K562 (cell line): Measurements from ENCODE around the gene RNF135. TPM values are rescaled to one million over a fixed set of nuclear protein-coding genes. Genes with fewer than 3 reads are reported as not detected.

Source experiments
- ATAC-seq: fragments of 200-7000 bp; cut with Tn5 transposase; 3 replicates; pipeline ENCODE4 v1.9.1; 2020; ENCODE audit warnings: moderate library complexity
- BruUV-seq: library from RNA; stranded (reverse); fragments of 400-500 nt; replicated peaks from 2 replicates; lab custom pipeline; 2021; lab: Mats Ljungman, UMichigan
- CTCF ChIA-PET: fragments of 300-600 bp; formaldehyde crosslinking; extraction: SDS; loops from one replicate; lab custom pipeline; 2021; ENCODE audit warnings: low intra/inter-chr PET ratio; lab: Yijun Ruan, JAX
- POLR2A ChIA-PET: fragments of 300-600, 350-650 bp; sonication (Branson Sonifier 250); formaldehyde crosslinking; extraction: SDS; loops from one replicate; lab custom pipeline; 2021; ENCODE audit warnings: antibody characterized with exemption, inconsistent platforms; lab: Yijun Ruan, JAX
- DNase-seq, 4 experiments: peaks; one replicate each; pipeline versions ENCODE4 v3.0.0 to v3.0.0-alpha.2; 2011 to 2018; ENCODE audit warnings: low spot score in 3 of 4, mixed read lengths in 3 of 4; ENCODE audit errors: extremely low read depth in 1 of 4
- FAIRE-seq: peaks from 2 replicates; lab custom pipeline; 2011; peaks lifted over from hg19 to GRCh38; lab: Jason Lieb, UNC
- H2AFZ ChIP-seq: 2 replicates; pipeline ENCODE4 v1.6.0; 2011; ENCODE audit warnings: low read depth, low read length, control low read depth, inconsistent platforms
- H3K27ac ChIP-seq: fragments of 200-600 bp; 3 replicates; pipeline ENCODE4 v1.8.0; 2011; ENCODE audit warnings: low read depth, mild to moderate bottlenecking, control low read depth, inconsistent platforms, low read length, moderate library complexity, mixed read lengths; ENCODE audit errors: extremely low read depth
- H3K27me3 ChIP-seq, 2 experiments: fragments of 300-600 bp in 1 of 2; 2 replicates in 1 of 2; 3 replicates in 1 of 2; pipeline versions ENCODE4 v1.6.0 to v1.8.0; 2011; ENCODE audit warnings: inconsistent platforms in 2 of 2, low read length in 2 of 2, mild to moderate bottlenecking in 1 of 2, mixed read lengths in 1 of 2, moderate library complexity in 1 of 2; ENCODE audit not compliant: control insufficient read depth in 2 of 2, insufficient read depth in 2 of 2
- H3K36me3 ChIP-seq: fragments of 300-600 bp; 3 replicates; pipeline ENCODE4 v1.8.0; 2011; ENCODE audit warnings: mild to moderate bottlenecking, low read length, inconsistent platforms; ENCODE audit not compliant: control insufficient read depth, insufficient read depth
- H3K4me1 ChIP-seq, 2 experiments: fragments of 200-600 bp in 1 of 2; replicated peaks in 1 of 2; 2 replicates in 1 of 2; 3 replicates in 1 of 2; pipeline versions ENCODE4 v1.5.1 to v1.8.0; 2011; ENCODE audit warnings: inconsistent platforms in 2 of 2, low read length in 2 of 2, mild to moderate bottlenecking in 1 of 2, mixed read lengths in 1 of 2, moderate library complexity in 1 of 2; ENCODE audit not compliant: control insufficient read depth in 2 of 2, insufficient read depth in 2 of 2
- H3K4me2 ChIP-seq: 2 replicates; pipeline ENCODE4 v1.6.1; 2011; ENCODE audit warnings: low read length, control low read depth, inconsistent platforms, mixed read lengths; ENCODE audit not compliant: insufficient read depth
- H3K4me3 ChIP-seq: fragments of 200-600 bp; sonication (generic), shearing (Covaris generic); 2 replicates; pipeline ENCODE4 v1.5.1; 2016; ENCODE audit warnings: control low read depth, inconsistent platforms
- H3K79me2 ChIP-seq: fragments of 200-600 bp; 3 replicates; pipeline ENCODE4 v1.8.0; 2011; ENCODE audit warnings: low read length, inconsistent platforms; ENCODE audit not compliant: control insufficient read depth, insufficient read depth
- H3K9ac ChIP-seq, 2 experiments: 2 replicates each; pipeline versions ENCODE4 v1.6.0 to v1.6.1; 2011; ENCODE audit warnings: low read depth in 2 of 2, low read length in 2 of 2, control low read depth in 1 of 2, inconsistent platforms in 1 of 2, mild to moderate bottlenecking in 1 of 2, mixed read lengths in 1 of 2; ENCODE audit not compliant: insufficient read depth in 1 of 2
- H3K9me1 ChIP-seq: one replicate; pipeline ENCODE4 v1.6.0; 2011; ENCODE audit warnings: inconsistent platforms, mild to moderate bottlenecking, low read length, moderate library complexity; ENCODE audit not compliant: control insufficient read depth, insufficient read depth
- H3K9me3 ChIP-seq: replicated peaks from 2 replicates; pipeline ENCODE4 v1.5.1; 2011; ENCODE audit warnings: low read depth, low read length, inconsistent platforms; ENCODE audit not compliant: control insufficient read depth, insufficient read depth
- H4K20me1 ChIP-seq: replicated peaks from 2 replicates; pipeline ENCODE4 v1.6.1; 2011; ENCODE audit warnings: low read length, inconsistent platforms, mixed read lengths; ENCODE audit not compliant: control insufficient read depth, insufficient read depth
- RAD21 ChIP-seq, 2 experiments: fragments of 250-450 bp in 1 of 2; fragments of 450-650 bp in 1 of 2; sonication (Bioruptor Pico) in 1 of 2; formaldehyde crosslinking in 1 of 2; IDR thresholded peaks in 1 of 2; conservative IDR thresholded peaks in 1 of 2; 2 replicates each; pipeline versions ENCODE4 v1.4.0 to v1.8.0; 2020 to 2022; ENCODE audit warnings: mild to moderate bottlenecking in 2 of 2, moderate library complexity in 1 of 2
- ZFPM2 ChIP-seq: fragments of 250-450 bp; sonication (Bioruptor Pico); IDR thresholded peaks from 2 replicates; pipeline ENCODE4 v1.5.1; 2022; ENCODE audit warnings: mild to moderate bottlenecking
- ZNF146 ChIP-seq: IDR thresholded peaks from one replicate; pipeline ENCODE4 v1.6.1; 2018; ENCODE audit warnings: missing compliant biosample characterization; ENCODE audit not compliant: unreplicated experiment
- ZNF316 ChIP-seq: fragments of 450-650 bp; IDR thresholded peaks from 2 replicates; pipeline ENCODE4 v1.6.1; 2016
- ZNF584 ChIP-seq: fragments of 200-800 bp; sonication (Bioruptor generic); IDR thresholded peaks from 2 replicates; pipeline ENCODE4 v1.6.1; 2016; ENCODE audit warnings: low read depth, mild to moderate bottlenecking, missing genetic modification characterization, missing compliant biosample characterization
- WGBS: fragments of 100-300 bp; shearing (Covaris generic); methylation state at CpG from one replicate; pipeline ENCODE4 v1.1.6; 2016; ENCODE audit warnings: low coverage, mixed read lengths; ENCODE audit not compliant: insufficient coverage; ENCODE audit errors: missing lambda C conversion rate; 5-methylcytosine and 5-hydroxymethylcytosine counted together
- in situ Hi-C: fragments of 300-500 bp; cut with MboI; formaldehyde crosslinking; loops from 4 replicates; pipeline ENCODE4 v1.15.0; 2018; ENCODE audit warnings: inconsistent platforms, mixed read lengths
- intact Hi-C: fragments of 100-400 bp; cut with micrococcal nuclease; formaldehyde crosslinking; loops from 2 replicates; pipeline ENCODE4 v1.14.2; 2022
- polyA plus RNA-seq, 8 experiments: library from polyadenylated mRNA; depleted of rRNA in 4 of 8; stranded (reverse) in 5 of 8; unstranded in 3 of 8; fragments of >200 nt; fragmentation: Nextera tagmentation in 2 of 8; fragmentation: Illumina TruSeq in 1 of 8; extraction: Ambion mirVana in 2 of 8; extraction: Trizol in 1 of 8; gene quantifications; 2 replicates each; pipeline versions ENCODE4 v1.2.1 to v1.2.3, GENCODE V29; 2011 to 2014; ENCODE audit warnings: inconsistent platforms in 1 of 8, missing spikeins in 1 of 8
- total RNA-seq, 7 experiments: library from RNA; depleted of rRNA in 6 of 7; stranded (reverse); fragments of >200 nt in 6 of 7; fragmentation: Illumina TruSeq in 2 of 7; extraction: Trizol in 2 of 7; gene quantifications; 2 replicates each; pipeline versions ENCODE4 v1.2.1 to v1.2.3, GENCODE V29; 2011 to 2021; ENCODE audit warnings: low replicate concordance in 1 of 7

Gene RNF135
- total and polyA plus RNA-seq, 9 of the 15 experiments (the other 6 are each of a cell fraction or from before 2014, with no cell fraction given), result 0.08 TPM; not detected in 8

GRCh38 chr17:30981531-30982519, 11.0 kb downstream of the RNF135 start:
- Histone ChIP-seq H3K9ac (no peak overlapping the region), H3K4me2 (no peak overlapping the region), H3K9me1 (no peaks in the 10 kb centered on the region), H3K4me3 (no peak overlapping the region), H3K27ac (no peak overlapping the region), H3K27me3 (peaks cover 7% of the 10 kb centered on the region in 2 experiments; a peak in 4 of 5 replicates), H3K9me3 (no peaks in the 10 kb centered on the region), H3K79me2 (no peaks in the 10 kb centered on the region)
- DNase-seq, result no peak
- ChIA-PET CTCF (no interaction called here), POLR2A (interaction anchor here (0.6 kb wide), 1 partner anchor 205 kb away, joined by 3 read pairs; no protein-coding TSS in a partner anchor)
- in situ Hi-C loops, result no loop called here
- intact Hi-C loops, result no loop called here
- WGBS, result 8% methylated on average over 8 of the region's 8 CpGs
- peak; percentile 54 for ATAC-seq
- no peak for FAIRE-seq
- BruUV-seq, result no TSS peak
- TF ChIP-seq ZNF584 (CRISPR knock-in tag) (no peak), RAD21 (CRISPR knock-in tag; conservative IDR thresholded peaks at IDR 0.05 in 1 of 2, IDR thresholded peaks at IDR 0.05 in 1 of 2) (0 out of 4 replicates have a peak, but pooled peaks of 1 of the 2 experiments have one; percentile 13)
- TF ChIP-seq, all 486 proteins: peak for 1
- no peaks in the 10 kb centered on the region; a peak in 1 of 5 replicates for H3K4me1 ChIP-seq
- H4K20me1 ChIP-seq, result no peaks in the 10 kb centered on the region
- no peak overlapping the region for H2AFZ ChIP-seq
- no peaks in the 10 kb centered on the region for H3K36me3 ChIP-seq

- no peak overlapping the region for H2AFZ ChIP-seq
- no peak overlapping the region for H3K27ac ChIP-seq
- H3K9me1 ChIP-seq, result no peaks in the 10 kb centered on the region
- peaks cover 7% of the 10 kb centered on the region in 2 experiments; a peak in 4 of 5 replicates for H3K27me3 ChIP-seq
- H4K20me1 ChIP-seq, result no peaks in the 10 kb centered on the region
- BruUV-seq, result no TSS peak
- no peak overlapping the region for H3K4me2 ChIP-seq
- no peaks in the 10 kb centered on the region for H3K9me3 ChIP-seq
- no peak for TF ChIP-seq ZFPM2 (CRISPR knock-in tag)
- peak; percentile 40 for TF ChIP-seq ZNF146
- TF ChIP-seq ZNF316, result peak; percentile 22; the same call in 1 of the 2 replicates
- FAIRE-seq (no peak), DNase-seq (no peak), ATAC-seq (no peak)
- intact Hi-C loops, result no loop called here
- H3K4me3 ChIP-seq, result no peak overlapping the region
- H3K79me2 ChIP-seq, result no peaks in the 10 kb centered on the region
- no peaks in the 10 kb centered on the region for H3K36me3 ChIP-seq
- H3K9ac ChIP-seq, result no peak overlapping the region
- H3K4me1 ChIP-seq, result no peaks in the 10 kb centered on the region; a peak in 1 of 5 replicates
- 6% methylated on average over 1 of the region's 1 CpG for WGBS
- POLR2A ChIA-PET, result no interaction called here
- in situ Hi-C loops, result no loop called here
- CTCF ChIA-PET, result no interaction called here
These were observed 12.0 kb downstream of the RNF135 start for GRCh38 chr17:30982855-30983254.
